ENCODE measurements around the gene PXDC1. TPM values are rescaled to one million over a fixed set of nuclear protein-coding genes. Genes with fewer than 3 reads are reported as not detected.
A peak's percentile ranks its signal among the peaks of the same experiment; 100 is the strongest.
"Not testable (repeated sequence)": the region's sequence is repeated elsewhere in the genome, so short reads cannot be mapped to it uniquely, and the experiment has no call there.

The PXDC1 gene
- total and polyA plus RNA-seq, 8 donors = 1.2 to 90.1 (median 35.3) TPM

DNA sequence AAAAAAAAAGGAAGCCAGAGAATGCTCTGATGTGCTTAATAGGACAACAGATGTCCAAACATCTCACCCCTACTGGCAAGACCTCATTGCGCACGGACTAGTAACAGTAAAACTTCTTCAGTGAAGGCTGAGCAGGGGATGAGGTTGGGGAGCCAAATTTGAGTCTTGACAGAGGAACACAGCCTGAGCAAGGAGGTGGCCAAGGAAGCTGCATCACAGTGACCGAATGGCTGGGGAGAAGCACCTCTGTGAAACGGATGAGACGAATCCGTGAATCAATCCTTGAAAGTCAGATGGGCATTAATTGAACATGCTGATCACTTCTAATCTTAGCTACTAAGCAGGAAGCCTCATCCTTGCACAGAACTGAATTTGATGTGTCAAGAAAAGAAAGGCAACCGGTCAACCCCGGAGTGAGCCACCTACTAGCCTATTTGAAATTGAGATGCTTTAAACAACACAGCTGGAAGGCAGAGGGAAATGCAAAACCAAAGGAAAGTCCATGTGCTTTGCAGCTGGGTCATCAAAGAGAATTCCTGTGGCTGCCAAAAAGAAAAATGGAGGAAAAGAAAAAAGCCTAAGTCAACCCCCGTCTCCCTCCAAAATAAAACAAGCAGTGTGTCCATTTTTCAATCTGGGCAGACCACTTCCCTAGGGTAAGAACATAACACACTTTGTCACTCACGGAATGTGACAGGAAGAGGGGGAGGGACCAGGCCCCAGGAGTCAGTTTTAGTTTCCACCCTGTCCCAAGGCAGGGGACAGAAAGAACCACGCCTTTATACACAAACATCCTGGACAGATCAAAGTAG, 29.5 kb downstream of the PXDC1 start:
- Histone ChIP-seq H3K9me3 (no peaks in the 10 kb centered on the region), H3K27ac (peak overlapping the region in 1 of 5 donors; percentile 6), H3K27me3 (no peaks in the 10 kb centered on the region), H3K36me3 (peaks cover 24 to 63% (median 58%) of the 10 kb centered on the region in 4 donors), H3K4me1 (peaks cover 3 to 39% (median 14%) of the 10 kb centered on the region in 4 donors), H3K4me3 (no peak overlapping the region)
- intact Hi-C loops (cut with DNase I; ENCODE audit: low total_unique reads) = no loop called here
- WGBS, 5 donors = 66 to 73% (median 68%) methylated on average over 11 of the region's 11 CpGs
- no peak for DNase-seq
- peak in 1 of 3 donors; percentile 5 for TF ChIP-seq POLR2AphosphoS5 (IDR thresholded peaks at IDR 0.05)
- TF ChIP-seq POLR2A (IDR thresholded peaks at IDR 0.05) = no peak
- TF ChIP-seq, protein P1, sequence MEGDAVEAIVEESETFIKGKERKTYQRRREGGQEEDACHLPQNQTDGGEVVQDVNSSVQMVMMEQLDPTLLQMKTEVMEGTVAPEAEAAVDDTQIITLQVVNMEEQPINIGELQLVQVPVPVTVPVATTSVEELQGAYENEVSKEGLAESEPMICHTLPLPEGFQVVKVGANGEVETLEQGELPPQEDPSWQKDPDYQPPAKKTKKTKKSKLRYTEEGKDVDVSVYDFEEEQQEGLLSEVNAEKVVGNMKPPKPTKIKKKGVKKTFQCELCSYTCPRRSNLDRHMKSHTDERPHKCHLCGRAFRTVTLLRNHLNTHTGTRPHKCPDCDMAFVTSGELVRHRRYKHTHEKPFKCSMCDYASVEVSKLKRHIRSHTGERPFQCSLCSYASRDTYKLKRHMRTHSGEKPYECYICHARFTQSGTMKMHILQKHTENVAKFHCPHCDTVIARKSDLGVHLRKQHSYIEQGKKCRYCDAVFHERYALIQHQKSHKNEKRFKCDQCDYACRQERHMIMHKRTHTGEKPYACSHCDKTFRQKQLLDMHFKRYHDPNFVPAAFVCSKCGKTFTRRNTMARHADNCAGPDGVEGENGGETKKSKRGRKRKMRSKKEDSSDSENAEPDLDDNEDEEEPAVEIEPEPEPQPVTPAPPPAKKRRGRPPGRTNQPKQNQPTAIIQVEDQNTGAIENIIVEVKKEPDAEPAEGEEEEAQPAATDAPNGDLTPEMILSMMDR (IDR thresholded peaks at IDR 0.05) = no peak

- Histone ChIP-seq H3K4me1 (peaks cover 3 to 35% (median 14%) of the 10 kb centered on the region in 4 donors), H3K36me3 (peaks cover 17 to 50% (median 45%) of the 10 kb centered on the region in 4 donors)
- H3K9me3 ChIP-seq; H3K4me3 ChIP-seq; intact Hi-C loops (cut with DNase I; ENCODE audit: low total_unique reads); H3K27me3 ChIP-seq; DNase-seq; H3K27ac ChIP-seq: not testable (repeated sequence)
- 93 to 97% (median 94%) methylated on average over 11 to 24 of the region's 24 CpGs for WGBS, 5 donors
These were observed 30.7 kb downstream of the PXDC1 start for GRCh38 chr6:3720770-3721169.

- H3K27ac ChIP-seq = no peak overlapping the region
- H3K36me3 ChIP-seq = peaks cover 17 to 39% (median 34%) of the 10 kb centered on the region in 4 donors
These were observed 31.8 kb downstream of the PXDC1 start for GRCh38 chr6:3719462-3720308.

DNA sequence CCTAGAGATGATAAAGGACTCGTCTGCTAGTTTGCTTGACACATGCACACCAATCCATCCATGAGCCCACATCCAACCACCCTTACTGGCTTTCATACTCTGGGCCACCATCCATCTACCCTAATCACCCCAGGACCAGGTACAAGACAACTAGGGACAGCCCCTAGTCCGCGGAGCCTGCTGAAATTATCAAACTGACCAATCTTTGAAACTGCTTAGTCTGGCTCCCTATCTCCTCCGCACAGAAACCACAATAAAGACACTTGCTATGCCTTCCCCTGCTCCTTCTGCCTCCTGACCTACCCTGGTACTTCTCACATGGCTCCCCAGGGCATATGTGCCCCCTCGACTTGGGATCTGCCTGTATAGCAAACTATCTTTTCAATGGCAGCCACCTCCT, 33.1 kb downstream of the PXDC1 start:
- no peak for TF ChIP-seq EP300 (IDR thresholded peaks at IDR 0.05)
- no peak for TF ChIP-seq POLR2A (IDR thresholded peaks at IDR 0.05)
- TF ChIP-seq POLR2AphosphoS5 (IDR thresholded peaks at IDR 0.05) = no peak
- TF ChIP-seq, protein P1 (IDR thresholded peaks at IDR 0.05) = no peak
- no peak overlapping the region for H3K4me3 ChIP-seq
- no peaks in the 10 kb centered on the region for H3K27me3 ChIP-seq
- WGBS, 5 donors = 79 to 92% (median 84%) methylated on average over 5 of the region's 5 CpGs
- no peak overlapping the region for H3K27ac ChIP-seq
- DNase-seq = no peak
- H3K36me3 ChIP-seq = peaks cover 12 to 27% (median 22%) of the 10 kb centered on the region in 4 donors
- peaks cover 3 to 27% (median 19%) of the 10 kb centered on the region in 4 donors for H3K4me1 ChIP-seq
- H3K9me3 ChIP-seq = peaks cover 0 to 6% (median 3%) of the 10 kb centered on the region in 4 donors
- intact Hi-C loops (cut with DNase I; ENCODE audit: low total_unique reads) = no loop called here

More at GRCh38 chr6:3719462-3720308, 31.8 kb downstream of the PXDC1 start:
- intact Hi-C loops (cut with DNase I; ENCODE audit: low total_unique reads) = no loop called here
- WGBS, 5 donors = 72 to 84% (median 76%) methylated on average over 22 of the region's 22 CpGs
- H3K27me3 ChIP-seq = no peaks in the 10 kb centered on the region
- no peak overlapping the region for H3K4me3 ChIP-seq
- DNase-seq = no peak
- H3K4me1 ChIP-seq = peaks cover 3 to 30% (median 14%) of the 10 kb centered on the region in 4 donors
- H3K9me3 ChIP-seq = peaks cover 0 to 3% (median 1%) of the 10 kb centered on the region in 4 donors
- TF ChIP-seq, protein P1 (IDR thresholded peaks at IDR 0.05) = no peak
- TF ChIP-seq POLR2A (IDR thresholded peaks at IDR 0.05) (no peak), EP300 (IDR thresholded peaks at IDR 0.05) (no peak), POLR2AphosphoS5 (IDR thresholded peaks at IDR 0.05) (no peak)

Measured in stomach (tissue), 9 donors.